Mucosa of stomach (tissue), 1 donor: ENCODE results near the gene RAP1GAP2.

ENCODE experiments used
- H3K27me3 ChIP-seq: one replicate; pipeline ENCODE4 v1.7.0; 2013; ENCODE audit warnings: mild to moderate bottlenecking, low read length; ENCODE audit not compliant: control insufficient read depth, insufficient read depth
- H3K36me3 ChIP-seq: one replicate; pipeline ENCODE4 v1.7.0; 2013; ENCODE audit warnings: low read length; ENCODE audit not compliant: control insufficient read depth, insufficient read depth
- H3K4me1 ChIP-seq: one replicate; pipeline ENCODE4 v1.7.0; 2013; ENCODE audit warnings: mild to moderate bottlenecking, low read length; ENCODE audit not compliant: control insufficient read depth, insufficient read depth
- H3K4me3 ChIP-seq: one replicate; pipeline ENCODE4 v1.7.0; 2013; ENCODE audit warnings: low read length
- H3K9ac ChIP-seq: one replicate; pipeline ENCODE4 v1.7.0; 2013; ENCODE audit warnings: mild to moderate bottlenecking, low read length, moderate library complexity
- H3K9me3 ChIP-seq: one replicate; pipeline ENCODE4 v1.7.0; 2013; ENCODE audit warnings: mild to moderate bottlenecking, low read length, moderate library complexity; ENCODE audit not compliant: control insufficient read depth
- donor health status: Pancreatic carcinoma.

The RAP1GAP2 gene

DNA sequence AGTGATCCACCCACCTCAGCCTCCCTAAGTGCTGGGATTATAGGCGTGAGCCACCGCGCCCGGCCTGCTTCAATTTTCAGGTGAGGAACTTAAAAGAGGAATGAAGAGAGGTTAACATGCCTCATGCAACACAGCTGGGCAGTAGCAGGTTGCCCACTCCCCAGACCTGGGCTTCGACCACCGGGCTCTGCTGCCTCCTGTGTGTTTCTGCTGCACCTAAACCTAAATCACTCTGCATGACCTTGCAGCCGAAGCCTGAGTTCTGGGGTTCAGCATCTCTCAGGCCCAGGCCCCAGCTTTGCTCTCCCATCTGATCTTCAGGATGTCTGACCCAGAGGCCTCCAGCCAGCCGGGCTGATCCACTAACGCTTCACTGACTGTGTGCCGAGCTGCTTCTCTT, 154.6 kb downstream of the RAP1GAP2 start:
- Histone ChIP-seq H3K9ac (no peak overlapping the region), H3K4me1 (peaks cover 48% of the 10 kb centered on the region), H3K36me3 (no peaks in the 10 kb centered on the region), H3K4me3 (no peak overlapping the region), H3K9me3 (no peaks in the 10 kb centered on the region), H3K27me3 (no peaks in the 10 kb centered on the region)

DNA sequence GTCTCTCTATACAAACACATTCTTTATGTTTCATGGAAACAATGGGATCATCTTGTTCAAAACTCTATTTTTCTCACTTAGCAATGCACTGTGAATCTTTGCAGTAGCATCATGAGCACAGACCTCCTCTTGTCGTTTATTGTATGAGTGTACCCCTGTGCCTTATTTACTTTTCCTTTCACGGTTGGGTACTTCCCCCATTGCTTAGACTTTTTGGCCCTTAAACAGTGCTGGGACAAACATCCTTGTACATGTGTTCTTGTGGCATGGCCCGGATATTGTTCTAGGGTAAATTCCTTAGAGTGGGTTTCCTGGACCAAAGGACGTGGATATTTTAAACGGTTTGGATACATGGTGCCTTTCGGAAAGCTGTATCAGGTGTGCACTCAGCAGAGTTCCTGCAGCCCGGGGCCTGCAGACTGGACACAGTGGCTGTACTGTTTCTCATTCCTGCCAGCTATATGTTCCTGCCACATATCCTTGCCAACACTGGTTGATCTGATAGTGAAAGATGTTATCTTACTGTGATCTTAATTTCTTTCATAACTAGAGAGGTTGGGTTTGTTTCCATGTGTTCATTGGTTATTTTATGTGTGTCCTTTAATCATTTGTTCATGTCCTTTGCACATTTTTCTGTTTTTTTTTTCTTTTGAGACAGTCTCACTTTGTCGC, 156.1 kb downstream of the RAP1GAP2 start:
- H3K9ac ChIP-seq = no peak overlapping the region
- H3K4me3 ChIP-seq = no peak overlapping the region
- no peaks in the 10 kb centered on the region for H3K27me3 ChIP-seq
- peaks cover 58% of the 10 kb centered on the region for H3K4me1 ChIP-seq
- no peaks in the 10 kb centered on the region for H3K36me3 ChIP-seq
- no peaks in the 10 kb centered on the region for H3K9me3 ChIP-seq

DNA sequence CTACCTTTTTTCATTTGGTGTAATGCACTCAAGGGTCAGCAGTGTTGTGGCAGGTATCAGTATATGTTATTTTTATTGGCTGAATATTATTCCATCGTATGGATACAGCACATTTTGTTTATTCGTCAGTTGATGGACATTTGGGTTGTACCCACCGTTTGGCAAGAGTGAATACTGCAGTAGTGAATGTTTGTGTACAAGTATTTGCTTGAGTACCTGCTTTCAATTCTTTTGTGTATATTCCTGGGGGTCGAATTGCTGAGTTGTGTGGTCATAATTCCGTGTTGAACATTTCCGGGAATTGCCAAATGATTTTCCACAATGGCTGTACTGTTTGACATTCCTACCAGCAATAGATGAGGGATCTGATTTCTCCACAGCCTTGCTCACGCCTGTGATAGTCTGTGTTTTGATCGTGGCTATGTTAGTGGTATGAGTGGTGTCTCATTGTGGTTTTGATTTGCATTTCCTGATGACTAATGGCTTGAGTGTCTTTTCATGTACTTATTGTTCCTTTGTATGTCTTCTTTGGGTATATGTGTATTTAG, 158.7 kb downstream of the RAP1GAP2 start:
- peaks cover 69% of the 10 kb centered on the region for H3K4me1 ChIP-seq
- no peaks in the 10 kb centered on the region for H3K9me3 ChIP-seq
- H3K27me3 ChIP-seq = no peaks in the 10 kb centered on the region
- peak overlapping the region; percentile 17 for H3K4me3 ChIP-seq
- H3K9ac ChIP-seq = no peak overlapping the region
- H3K36me3 ChIP-seq = no peaks in the 10 kb centered on the region

DNA sequence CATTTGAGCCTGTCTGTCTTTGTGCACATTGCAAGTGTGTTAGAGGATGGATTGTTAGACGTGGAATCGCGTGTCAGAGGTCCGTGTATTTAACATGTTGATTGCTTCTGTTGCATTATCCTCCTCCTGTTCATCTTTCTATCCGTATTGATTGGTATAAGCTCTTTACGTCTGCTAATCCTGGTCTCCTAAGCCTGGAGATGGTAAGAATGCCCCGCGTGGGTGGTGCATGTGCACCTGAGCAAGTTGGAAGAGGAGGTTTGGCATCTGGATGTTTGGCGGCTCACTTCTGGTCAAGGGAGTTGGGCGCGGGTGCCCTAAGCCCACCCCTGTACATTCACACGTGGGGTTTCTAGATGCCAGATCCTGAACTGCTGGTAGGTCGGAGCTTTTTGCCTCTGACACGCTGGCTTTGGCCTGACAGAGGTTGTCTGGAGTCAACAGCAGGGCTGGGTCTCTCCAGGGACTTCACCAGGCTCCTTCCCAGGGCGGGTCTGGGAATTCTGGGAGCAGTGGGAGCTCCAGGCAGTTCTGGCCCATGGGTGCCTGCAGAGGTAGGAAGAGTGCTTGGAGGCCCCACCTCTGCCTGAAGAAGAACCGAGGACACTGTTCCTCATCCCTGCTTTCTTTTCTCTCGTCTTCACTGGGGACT, 159.8 kb downstream of the RAP1GAP2 start:
- no peaks in the 10 kb centered on the region for H3K9me3 ChIP-seq
- H3K4me3 ChIP-seq = no peak overlapping the region
- no peaks in the 10 kb centered on the region for H3K27me3 ChIP-seq

DNA sequence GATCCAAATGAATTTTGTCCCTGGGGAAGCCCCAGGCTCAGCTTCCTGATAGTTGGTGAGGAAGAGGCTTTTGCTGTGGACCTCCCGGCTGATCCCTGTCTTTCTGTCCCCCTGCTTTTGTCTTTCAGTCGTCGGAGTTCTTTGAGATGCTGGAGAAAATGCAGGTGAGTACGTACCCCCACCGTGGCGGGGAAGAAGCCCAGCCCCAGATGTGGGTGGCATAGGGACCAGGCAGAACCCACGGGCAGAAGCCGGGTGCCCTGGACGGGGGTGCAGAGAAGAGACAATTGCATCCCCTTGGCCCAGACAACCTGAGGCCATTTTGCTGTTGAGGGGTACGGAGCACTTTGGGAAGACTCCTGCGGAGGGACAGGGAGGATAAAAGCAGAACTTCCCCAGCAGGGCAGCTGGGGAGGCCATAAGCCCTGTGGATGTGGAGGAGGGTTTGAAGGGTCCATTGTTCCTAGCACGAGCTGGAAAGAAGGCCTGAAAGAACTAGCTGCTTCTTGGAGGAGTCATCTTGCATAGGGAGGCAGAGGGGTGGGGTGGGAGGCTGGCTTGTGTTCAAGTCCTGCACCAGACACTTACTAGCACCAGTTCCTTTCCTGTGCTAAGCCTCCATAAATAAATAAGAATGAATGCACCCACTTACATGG, 161.5 kb downstream of the RAP1GAP2 start:
- Histone ChIP-seq H3K4me1 (peaks cover 66% of the 10 kb centered on the region), H3K9me3 (no peaks in the 10 kb centered on the region), H3K4me3 (no peak overlapping the region), H3K36me3 (no peaks in the 10 kb centered on the region), H3K27me3 (no peaks in the 10 kb centered on the region), H3K9ac (no peak overlapping the region)

More for the DNA sequence above, 159.8 kb downstream of the RAP1GAP2 start:
- Histone ChIP-seq H3K9ac (no peak overlapping the region), H3K4me1 (peaks cover 70% of the 10 kb centered on the region), H3K36me3 (no peaks in the 10 kb centered on the region)

DNA sequence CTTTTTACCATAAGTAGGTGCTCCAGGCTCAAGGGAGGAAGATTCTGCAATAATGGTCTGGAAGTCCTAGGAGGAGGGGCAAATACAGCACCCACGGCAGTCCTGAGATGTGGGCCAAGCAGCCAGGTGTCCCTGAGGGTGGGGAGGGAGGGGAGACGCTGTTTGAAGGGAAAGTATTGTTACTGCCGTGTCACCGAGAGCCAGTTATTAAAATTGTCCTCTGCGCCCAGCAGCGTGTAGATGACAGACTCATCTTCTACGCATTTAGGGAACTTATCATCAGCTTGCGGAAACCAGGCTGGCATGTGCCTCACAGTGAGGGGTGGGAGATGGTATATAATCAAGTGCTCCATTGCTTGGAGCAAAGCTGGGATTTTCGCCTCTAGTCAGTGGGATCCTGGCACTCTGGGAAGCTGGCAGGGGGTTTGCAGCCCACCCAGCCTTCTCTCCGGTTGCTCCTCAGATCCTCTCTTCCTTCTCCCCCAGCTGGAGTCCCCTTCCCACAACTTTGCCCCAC, 162.5 kb downstream of the RAP1GAP2 start:
- H3K27me3 ChIP-seq = no peaks in the 10 kb centered on the region
- no peaks in the 10 kb centered on the region for H3K9me3 ChIP-seq
- peaks cover 66% of the 10 kb centered on the region for H3K4me1 ChIP-seq
- H3K36me3 ChIP-seq = no peaks in the 10 kb centered on the region
- H3K9ac ChIP-seq = no peak overlapping the region
- H3K4me3 ChIP-seq = no peak overlapping the region

DNA sequence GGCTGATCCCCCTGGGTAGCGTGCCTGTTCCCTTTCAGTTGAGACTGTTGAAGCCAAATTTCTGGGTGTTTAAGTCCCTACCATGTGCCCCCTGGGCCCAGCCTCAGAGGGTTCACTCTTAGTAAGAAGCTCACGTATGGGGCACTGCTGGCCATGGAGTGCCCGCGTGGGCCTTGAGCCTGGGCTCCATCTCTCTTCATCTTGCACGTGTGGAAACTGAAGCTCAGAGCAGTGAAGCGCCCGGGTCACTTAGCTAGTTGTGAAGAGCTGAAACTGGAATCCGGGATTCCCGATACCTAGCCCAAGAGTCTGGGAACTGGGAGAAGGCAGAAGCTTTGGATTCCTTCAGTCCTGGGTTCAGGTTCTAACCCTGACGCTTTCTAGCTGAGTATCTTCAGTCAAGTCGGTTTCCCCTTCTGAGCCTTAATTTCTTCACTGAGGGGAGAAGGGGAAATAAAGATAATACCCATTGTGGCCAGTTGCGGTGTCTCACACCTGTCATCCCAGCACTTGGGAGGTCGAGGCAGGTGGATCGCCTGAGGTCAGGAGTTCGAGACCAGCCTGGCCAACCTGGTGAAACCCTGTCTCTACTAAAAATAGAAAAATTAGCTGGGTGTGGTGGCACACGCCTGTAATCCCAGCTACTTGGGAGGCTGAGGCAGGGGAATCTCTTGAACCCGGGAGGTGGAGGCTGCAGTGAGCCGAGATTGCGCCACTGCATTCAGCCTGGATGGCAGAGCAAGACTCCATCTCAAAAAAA, 163.3 kb downstream of the RAP1GAP2 start:
- no peaks in the 10 kb centered on the region for H3K27me3 ChIP-seq

DNA sequence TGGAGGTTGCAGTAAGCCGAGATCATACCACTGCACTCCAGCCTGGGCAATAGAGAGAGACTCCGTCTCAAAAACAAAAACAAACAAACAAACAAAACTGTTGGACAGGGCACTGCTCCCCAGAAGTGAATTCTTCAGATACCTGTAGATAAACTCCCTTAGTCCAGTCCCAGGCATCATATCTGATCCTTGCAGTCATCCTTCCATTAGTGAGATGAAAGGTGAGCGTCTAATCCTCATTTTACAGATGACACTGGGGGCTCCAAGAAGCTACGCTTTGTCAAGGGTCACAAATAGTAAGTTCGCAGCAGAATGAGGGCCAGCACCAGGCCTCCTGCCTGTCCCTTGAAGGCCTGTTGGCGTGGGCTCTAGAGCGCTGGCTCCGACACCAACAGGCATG, 165.2 kb downstream of the RAP1GAP2 start:
- Histone ChIP-seq H3K4me1 (peaks cover 67% of the 10 kb centered on the region), H3K9ac (no peak overlapping the region), H3K4me3 (no peak overlapping the region), H3K27me3 (no peaks in the 10 kb centered on the region), H3K36me3 (no peaks in the 10 kb centered on the region), H3K9me3 (no peaks in the 10 kb centered on the region)

More for the DNA sequence above, 163.3 kb downstream of the RAP1GAP2 start:
- H3K9me3 ChIP-seq = no peaks in the 10 kb centered on the region
- no peak overlapping the region for H3K4me3 ChIP-seq
- peaks cover 66% of the 10 kb centered on the region for H3K4me1 ChIP-seq
- H3K9ac ChIP-seq = peak overlapping the region; percentile 2
- H3K36me3 ChIP-seq = no peaks in the 10 kb centered on the region

DNA sequence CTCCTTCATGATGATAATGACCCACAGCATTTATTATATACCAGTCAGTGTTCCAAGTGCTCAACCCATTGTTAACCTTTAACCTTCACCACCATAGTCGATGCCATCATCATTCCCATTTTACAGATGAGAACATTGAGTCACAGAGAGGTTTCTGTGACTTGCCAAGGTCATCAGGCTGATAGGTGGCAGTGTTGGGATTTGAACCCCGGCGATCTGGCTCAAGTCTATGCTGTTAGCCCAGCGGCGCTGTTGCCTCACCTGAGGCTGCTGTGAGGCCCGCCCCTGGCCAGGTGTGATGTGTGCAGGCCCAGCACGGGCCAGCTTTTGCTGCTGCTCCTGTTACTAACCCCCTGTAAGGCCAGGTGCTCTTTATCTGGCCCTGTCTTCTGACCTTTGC, 166.0 kb downstream of the RAP1GAP2 start:
- Histone ChIP-seq H3K9me3 (no peaks in the 10 kb centered on the region), H3K4me1 (peaks cover 61% of the 10 kb centered on the region), H3K36me3 (no peaks in the 10 kb centered on the region), H3K9ac (no peak overlapping the region), H3K27me3 (no peaks in the 10 kb centered on the region), H3K4me3 (no peak overlapping the region)

DNA sequence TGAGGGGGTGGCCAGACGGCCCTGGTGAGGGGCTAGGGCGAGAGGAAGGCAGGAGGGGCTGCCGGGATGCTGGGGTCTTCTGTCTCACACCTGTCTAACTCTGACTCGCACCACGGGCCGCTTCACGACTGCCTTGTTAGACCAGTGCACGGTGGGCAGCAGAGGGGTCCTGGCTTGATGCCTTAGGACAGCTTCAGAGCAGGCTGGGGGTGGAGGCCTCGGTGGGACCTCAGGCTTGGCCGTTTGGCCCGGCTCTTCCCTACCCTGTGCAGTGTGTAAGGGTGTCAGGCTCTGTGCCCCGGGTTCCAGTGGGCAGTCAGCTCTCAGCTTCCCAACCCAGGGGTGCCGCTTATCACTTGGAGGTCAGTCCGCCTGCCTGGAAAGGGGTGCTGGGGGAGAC, 166.5 kb downstream of the RAP1GAP2 start:
- H3K27me3 ChIP-seq = no peaks in the 10 kb centered on the region
- no peaks in the 10 kb centered on the region for H3K9me3 ChIP-seq
- peaks cover 56% of the 10 kb centered on the region for H3K4me1 ChIP-seq
- no peak overlapping the region for H3K9ac ChIP-seq
- H3K36me3 ChIP-seq = no peaks in the 10 kb centered on the region
- H3K4me3 ChIP-seq = no peak overlapping the region

DNA sequence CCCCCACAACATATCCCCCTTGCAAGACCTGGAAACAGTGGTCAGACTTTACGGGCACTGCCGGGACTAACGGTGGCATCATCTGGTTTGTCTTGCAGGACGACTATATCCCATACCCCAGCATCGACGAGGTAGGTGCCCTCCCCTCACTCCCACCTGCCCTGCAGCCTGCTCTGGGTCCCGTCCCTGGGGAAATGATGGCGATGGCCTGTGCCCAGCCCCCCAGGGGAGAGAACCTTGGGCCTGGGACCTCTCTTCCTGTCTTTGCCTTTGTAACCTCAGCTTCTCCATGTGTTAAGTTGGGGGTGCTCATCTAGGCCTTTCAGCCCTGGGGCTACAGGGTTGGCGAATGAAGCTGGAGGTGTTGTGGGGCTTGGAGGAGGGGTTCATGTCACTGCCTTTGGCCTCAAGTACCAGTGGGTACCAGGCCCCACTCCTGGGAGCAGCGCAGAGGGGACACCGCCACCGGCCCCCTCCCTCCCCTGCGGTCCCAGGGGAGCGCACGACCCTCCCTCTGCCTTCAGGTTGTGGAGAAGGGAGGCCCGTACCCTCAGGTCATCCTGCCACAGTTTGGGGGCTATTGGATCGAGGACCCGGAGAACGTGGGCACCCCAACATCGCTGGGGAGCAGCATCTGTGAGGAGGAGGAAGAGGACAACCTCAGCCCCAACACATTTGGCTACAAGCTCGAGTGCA, 167.2 kb downstream of the RAP1GAP2 start:
- H3K4me3 ChIP-seq = no peak overlapping the region
- no peaks in the 10 kb centered on the region for H3K27me3 ChIP-seq
- no peaks in the 10 kb centered on the region for H3K9me3 ChIP-seq

More for the DNA sequence above, 167.2 kb downstream of the RAP1GAP2 start:
- Histone ChIP-seq H3K4me1 (peaks cover 49% of the 10 kb centered on the region), H3K36me3 (no peaks in the 10 kb centered on the region), H3K9ac (no peak overlapping the region)
